ENCODE results near the gene FILIP1L. TPM values are rescaled to one million over a fixed set of nuclear protein-coding genes. Genes with fewer than 3 reads are reported as not detected.
"Not testable (repeated sequence)": the region's sequence is repeated elsewhere in the genome, so short reads cannot be mapped to it uniquely, and the experiment has no call there.

The FILIP1L gene
- total RNA-seq, 2 experiments from 2014 or later: 0.35 to 0.48 TPM

- peaks cover 4% of the 10 kb centered on the region for H3K36me3 Mint-ChIP-seq
- H3K27me3 Mint-ChIP-seq: no peaks in the 10 kb centered on the region
- no peak for DNase-seq
- no peaks in the 10 kb centered on the region for H3K4me1 Mint-ChIP-seq
- H3K9me3 Mint-ChIP-seq: no peaks in the 10 kb centered on the region
- H3K27ac Mint-ChIP-seq: no peak overlapping the region
- H3K4me3 Mint-ChIP-seq: no peak overlapping the region
Observed at GRCh38 chr3:100057716-100058575, 56.4 kb downstream of the FILIP1L start.

- H3K4me3 Mint-ChIP-seq: no peak overlapping the region
- no peaks in the 10 kb centered on the region for H3K4me1 Mint-ChIP-seq
- H3K27ac Mint-ChIP-seq: no peak overlapping the region
- H3K9me3 Mint-ChIP-seq: no peaks in the 10 kb centered on the region
- no peak for DNase-seq
- H3K36me3 Mint-ChIP-seq: peaks cover 9% of the 10 kb centered on the region
- H3K27me3 Mint-ChIP-seq: no peaks in the 10 kb centered on the region
Observed at GRCh38 chr3:100053951-100054620, 60.2 kb downstream of the FILIP1L start.

- H3K4me3 Mint-ChIP-seq, H3K36me3 Mint-ChIP-seq, H3K27ac Mint-ChIP-seq, H3K27me3 Mint-ChIP-seq, H3K9me3 Mint-ChIP-seq, DNase-seq: not testable (repeated sequence)
- H3K4me1 Mint-ChIP-seq: peaks cover 14% of the 10 kb centered on the region
Observed at GRCh38 chr3:100051513-100051912, 62.8 kb downstream of the FILIP1L start.

GRCh38 chr3:100048248-100048647, 66.1 kb downstream of the FILIP1L start:
- Mint-ChIP-seq H3K27ac (no peak overlapping the region), H3K27me3 (no peaks in the 10 kb centered on the region), H3K4me3 (no peak overlapping the region), H3K9me3 (no peaks in the 10 kb centered on the region), H3K36me3 (peaks cover 6% of the 10 kb centered on the region), H3K4me1 (peaks cover 14% of the 10 kb centered on the region)
- no peak for DNase-seq

- Mint-ChIP-seq H3K4me1 (peaks cover 14% of the 10 kb centered on the region), H3K4me3 (no peak overlapping the region), H3K36me3 (peaks cover 6% of the 10 kb centered on the region), H3K9me3 (no peaks in the 10 kb centered on the region), H3K27me3 (no peaks in the 10 kb centered on the region), H3K27ac (peak overlapping the region; percentile 59)
- peak; percentile 14 for DNase-seq
Observed at GRCh38 chr3:100047455-100048141, 66.7 kb downstream of the FILIP1L start.

GRCh38 chr3:100046986-100047385, 67.3 kb downstream of the FILIP1L start:
- Mint-ChIP-seq H3K36me3 (peaks cover 6% of the 10 kb centered on the region), H3K4me1 (peaks cover 14% of the 10 kb centered on the region)

GRCh38 chr3:100045696-100046095, 68.6 kb downstream of the FILIP1L start:
- Mint-ChIP-seq H3K27me3 (no peaks in the 10 kb centered on the region), H3K36me3 (peaks cover 6% of the 10 kb centered on the region), H3K27ac (no peak overlapping the region), H3K4me1 (peaks cover 16% of the 10 kb centered on the region), H3K4me3 (no peak overlapping the region), H3K9me3 (no peaks in the 10 kb centered on the region)
- no peak for DNase-seq

More at GRCh38 chr3:100046986-100047385, 67.3 kb downstream of the FILIP1L start:
- no peak overlapping the region for H3K4me3 Mint-ChIP-seq
- H3K9me3 Mint-ChIP-seq: no peaks in the 10 kb centered on the region
- no peak for DNase-seq
- no peaks in the 10 kb centered on the region for H3K27me3 Mint-ChIP-seq
- no peak overlapping the region for H3K27ac Mint-ChIP-seq

- Mint-ChIP-seq H3K27me3 (no peaks in the 10 kb centered on the region), H3K36me3 (peaks cover 8% of the 10 kb centered on the region), H3K9me3 (no peaks in the 10 kb centered on the region), H3K4me1 (peaks cover 16% of the 10 kb centered on the region), H3K4me3 (no peak overlapping the region), H3K27ac (no peak overlapping the region)
- DNase-seq: no peak
Observed at GRCh38 chr3:100044369-100044768, 69.9 kb downstream of the FILIP1L start.

GRCh38 chr3:100043271-100043670, 71.0 kb downstream of the FILIP1L start:
- Mint-ChIP-seq H3K4me3 (no peak overlapping the region), H3K9me3 (no peaks in the 10 kb centered on the region), H3K36me3 (peaks cover 4% of the 10 kb centered on the region), H3K27me3 (no peaks in the 10 kb centered on the region), H3K27ac (no peak overlapping the region), H3K4me1 (peaks cover 15% of the 10 kb centered on the region)
- DNase-seq: no peak

GRCh38 chr3:100042166-100042981, 71.9 kb downstream of the FILIP1L start:
- no peak overlapping the region for H3K27ac Mint-ChIP-seq
- DNase-seq: no peak

GRCh38 chr3:100041328-100041749, 73.0 kb downstream of the FILIP1L start:
- H3K4me1 Mint-ChIP-seq: peaks cover 2% of the 10 kb centered on the region
- H3K9me3 Mint-ChIP-seq: no peaks in the 10 kb centered on the region
- peaks cover 4% of the 10 kb centered on the region for H3K36me3 Mint-ChIP-seq
- DNase-seq: no peak
- H3K27me3 Mint-ChIP-seq: no peaks in the 10 kb centered on the region
- H3K4me3 Mint-ChIP-seq: no peak overlapping the region
- no peak overlapping the region for H3K27ac Mint-ChIP-seq

More at GRCh38 chr3:100042166-100042981, 71.9 kb downstream of the FILIP1L start:
- Mint-ChIP-seq H3K36me3 (peaks cover 4% of the 10 kb centered on the region), H3K4me3 (no peak overlapping the region), H3K4me1 (peaks cover 6% of the 10 kb centered on the region), H3K9me3 (no peaks in the 10 kb centered on the region), H3K27me3 (no peaks in the 10 kb centered on the region)

- no peaks in the 10 kb centered on the region for H3K27me3 Mint-ChIP-seq
- peaks cover 2% of the 10 kb centered on the region for H3K4me1 Mint-ChIP-seq
- peaks cover 4% of the 10 kb centered on the region for H3K36me3 Mint-ChIP-seq
- no peak overlapping the region for H3K4me3 Mint-ChIP-seq
- no peak overlapping the region for H3K27ac Mint-ChIP-seq
- no peak for DNase-seq
- no peaks in the 10 kb centered on the region for H3K9me3 Mint-ChIP-seq
Observed at GRCh38 chr3:100040451-100041225, 73.7 kb downstream of the FILIP1L start.

- peaks cover 4% of the 10 kb centered on the region for H3K36me3 Mint-ChIP-seq
Observed at GRCh38 chr3:100039075-100039474, 75.2 kb downstream of the FILIP1L start.

More at GRCh38 chr3:100039075-100039474, 75.2 kb downstream of the FILIP1L start:
- Mint-ChIP-seq H3K4me3 (no peak overlapping the region), H3K27me3 (no peaks in the 10 kb centered on the region), H3K4me1 (peaks cover 2% of the 10 kb centered on the region), H3K27ac (no peak overlapping the region), H3K9me3 (no peaks in the 10 kb centered on the region)
- no peak for DNase-seq

Measured in activated naive CD8-positive, alpha-beta T cell treated with anti-CD3 and anti-CD28 coated beads for 36 hours (primary cell).